Activated B cell treated with CpG ODN at 0.5 μM for 24 hours (primary cell): Measurements from ENCODE around the gene EML1. TPM values are rescaled to one million over a fixed set of nuclear protein-coding genes. Genes with fewer than 3 reads are reported as not detected.

ENCODE experiments used
- ATAC-seq: fragments of 200-7000 bp; cut with Tn5 transposase; one replicate; pipeline ENCODE4 v1.10.0; 2021; ENCODE audit warnings: low read depth, mild to moderate bottlenecking, moderate library complexity
- CTCF ChIA-PET: fragments of 350-600 bp; sonication (Branson Sonifier 250); formaldehyde crosslinking; loops from one replicate; lab custom pipeline; 2021; ENCODE audit warnings: antibody characterized with exemption; lab: Charles Lee
- POLR2A ChIA-PET: fragments of 350-600 bp; sonication (Branson Sonifier 250); formaldehyde crosslinking; loops from one replicate; lab custom pipeline; 2021; ENCODE audit warnings: antibody characterized with exemption; lab: Charles Lee
- DNase-seq: peaks from one replicate; pipeline ENCODE4 v3.0.0; 2022
- H3K27ac Mint-ChIP-seq: one replicate; pipeline ENCODE4 v1.8.0; 2020; ENCODE audit warnings: mixed read lengths
- H3K27me3 Mint-ChIP-seq: one replicate; pipeline ENCODE4 v1.8.0; 2021; ENCODE audit warnings: mixed read lengths
- H3K36me3 Mint-ChIP-seq: one replicate; pipeline ENCODE4 v1.8.0; 2021; ENCODE audit warnings: low read depth, mixed read lengths
- H3K4me1 Mint-ChIP-seq: one replicate; pipeline ENCODE4 v1.8.0; 2021; ENCODE audit warnings: mixed read lengths
- H3K4me3 Mint-ChIP-seq: one replicate; pipeline ENCODE4 v1.8.0; 2020; ENCODE audit warnings: mild to moderate bottlenecking, mixed read lengths
- H3K9me3 Mint-ChIP-seq: one replicate; pipeline ENCODE4 v1.8.0; 2020; ENCODE audit warnings: mixed read lengths
- intact Hi-C: fragments of 100-400 bp; cut with micrococcal nuclease; formaldehyde crosslinking; loops from one replicate; pipeline ENCODE4 v1.15.1; 2024
- total RNA-seq: library from RNA; stranded (reverse); gene quantifications from 2 replicates; pipeline ENCODE4 v1.2.3, GENCODE V29; 2022
- TF ChIP-seq, protein P1 (sequence below): fragments of 200-600 bp; IDR thresholded peaks from one replicate; pipeline ENCODE4 v1.8.0; 2022; ENCODE audit warnings: antibody characterized with exemption, mild to moderate bottlenecking

EML1 gene
- total RNA-seq, 1 donor from 2014 or later = not detected

DNA sequence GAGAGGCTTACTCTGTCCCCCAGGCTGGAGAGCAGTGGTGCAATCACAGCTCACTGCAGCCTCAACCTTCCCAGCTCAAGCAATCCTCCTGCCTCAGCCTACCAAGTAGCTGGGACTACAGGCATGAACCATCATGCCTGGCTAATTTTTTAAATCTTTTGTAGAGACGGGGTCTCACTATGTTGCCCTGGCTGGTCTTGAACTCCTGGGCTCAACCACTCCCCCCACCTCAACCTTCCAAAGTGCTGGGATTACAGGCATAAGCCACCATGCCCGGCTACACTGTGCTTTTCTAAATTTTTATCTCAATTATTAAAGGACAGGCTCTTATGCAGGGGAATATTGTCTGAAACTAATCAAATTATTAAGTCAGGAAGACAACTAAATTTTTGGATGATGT lies 44.6 kb downstream of the EML1 start:
- H3K27ac Mint-ChIP-seq = no peak overlapping the region
- ChIA-PET CTCF (no interaction called here), POLR2A (no interaction called here)
- ATAC-seq = no peak
- H3K4me3 Mint-ChIP-seq = no peak overlapping the region
- DNase-seq = no peak
- TF ChIP-seq, protein P1, sequence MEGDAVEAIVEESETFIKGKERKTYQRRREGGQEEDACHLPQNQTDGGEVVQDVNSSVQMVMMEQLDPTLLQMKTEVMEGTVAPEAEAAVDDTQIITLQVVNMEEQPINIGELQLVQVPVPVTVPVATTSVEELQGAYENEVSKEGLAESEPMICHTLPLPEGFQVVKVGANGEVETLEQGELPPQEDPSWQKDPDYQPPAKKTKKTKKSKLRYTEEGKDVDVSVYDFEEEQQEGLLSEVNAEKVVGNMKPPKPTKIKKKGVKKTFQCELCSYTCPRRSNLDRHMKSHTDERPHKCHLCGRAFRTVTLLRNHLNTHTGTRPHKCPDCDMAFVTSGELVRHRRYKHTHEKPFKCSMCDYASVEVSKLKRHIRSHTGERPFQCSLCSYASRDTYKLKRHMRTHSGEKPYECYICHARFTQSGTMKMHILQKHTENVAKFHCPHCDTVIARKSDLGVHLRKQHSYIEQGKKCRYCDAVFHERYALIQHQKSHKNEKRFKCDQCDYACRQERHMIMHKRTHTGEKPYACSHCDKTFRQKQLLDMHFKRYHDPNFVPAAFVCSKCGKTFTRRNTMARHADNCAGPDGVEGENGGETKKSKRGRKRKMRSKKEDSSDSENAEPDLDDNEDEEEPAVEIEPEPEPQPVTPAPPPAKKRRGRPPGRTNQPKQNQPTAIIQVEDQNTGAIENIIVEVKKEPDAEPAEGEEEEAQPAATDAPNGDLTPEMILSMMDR = no peak
- no peaks in the 10 kb centered on the region for H3K4me1 Mint-ChIP-seq
- no peaks in the 10 kb centered on the region for H3K36me3 Mint-ChIP-seq
- intact Hi-C loops = no loop called here
- H3K27me3 Mint-ChIP-seq = peaks cover 38% of the 10 kb centered on the region
- H3K9me3 Mint-ChIP-seq = no peaks in the 10 kb centered on the region

DNA sequence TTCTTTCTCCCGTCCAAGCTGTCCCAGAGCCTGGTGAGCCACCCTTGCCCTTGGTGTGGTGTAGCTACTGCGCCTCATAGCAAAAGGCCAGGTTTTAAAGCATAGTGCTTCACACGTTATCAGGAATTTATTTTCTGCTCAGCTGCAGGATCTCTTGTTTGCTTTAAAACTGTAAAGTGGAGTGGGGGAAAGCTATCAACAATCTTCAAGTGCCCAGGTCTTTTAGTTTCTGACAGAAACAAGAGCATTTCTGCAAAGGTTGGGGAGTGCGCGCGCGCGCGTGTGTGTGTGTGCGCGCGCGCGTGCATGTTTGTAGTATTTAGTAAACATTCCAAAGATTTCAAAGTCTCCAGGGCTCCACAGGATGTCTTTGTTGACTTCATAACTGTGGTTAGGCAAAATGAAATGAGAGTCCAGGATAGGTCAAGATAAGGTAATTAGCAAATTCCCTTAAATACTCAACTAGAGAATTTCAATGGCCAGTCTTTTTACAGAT lies 45.5 kb downstream of the EML1 start:
- H3K27me3 Mint-ChIP-seq = peaks cover 30% of the 10 kb centered on the region
- H3K4me1 Mint-ChIP-seq = no peaks in the 10 kb centered on the region
- no peaks in the 10 kb centered on the region for H3K9me3 Mint-ChIP-seq

DNA sequence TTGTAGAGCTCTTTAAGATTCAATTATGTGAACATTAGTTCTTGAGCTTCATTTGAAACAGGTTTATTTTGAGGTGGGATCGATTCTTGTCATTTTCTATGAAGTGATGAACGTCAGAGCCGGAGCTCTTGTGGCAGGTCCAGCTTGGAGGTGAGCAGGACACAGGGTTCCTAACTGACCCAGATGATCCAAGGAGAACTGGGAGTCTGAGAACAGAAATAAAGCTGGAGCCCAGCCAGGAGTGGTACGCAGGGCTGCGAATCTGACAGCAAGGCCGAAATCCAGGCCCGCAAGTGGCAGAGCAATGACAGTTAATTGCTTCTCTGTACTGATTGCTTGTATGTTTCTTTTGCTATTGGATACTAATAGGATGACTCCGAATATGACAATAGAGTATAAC lies 46.5 kb downstream of the EML1 start:
- CTCF ChIA-PET = no interaction called here
- H3K9me3 Mint-ChIP-seq = no peaks in the 10 kb centered on the region
- intact Hi-C loops = no loop called here

More for the DNA sequence above, 45.5 kb downstream of the EML1 start:
- H3K4me3 Mint-ChIP-seq = no peak overlapping the region
- TF ChIP-seq, protein P1 = no peak
- ATAC-seq = no peak
- CTCF ChIA-PET = no interaction called here
- intact Hi-C loops = no loop called here
- H3K36me3 Mint-ChIP-seq = no peaks in the 10 kb centered on the region
- no peak overlapping the region for H3K27ac Mint-ChIP-seq
- no peak for DNase-seq
- POLR2A ChIA-PET = no interaction called here

DNA sequence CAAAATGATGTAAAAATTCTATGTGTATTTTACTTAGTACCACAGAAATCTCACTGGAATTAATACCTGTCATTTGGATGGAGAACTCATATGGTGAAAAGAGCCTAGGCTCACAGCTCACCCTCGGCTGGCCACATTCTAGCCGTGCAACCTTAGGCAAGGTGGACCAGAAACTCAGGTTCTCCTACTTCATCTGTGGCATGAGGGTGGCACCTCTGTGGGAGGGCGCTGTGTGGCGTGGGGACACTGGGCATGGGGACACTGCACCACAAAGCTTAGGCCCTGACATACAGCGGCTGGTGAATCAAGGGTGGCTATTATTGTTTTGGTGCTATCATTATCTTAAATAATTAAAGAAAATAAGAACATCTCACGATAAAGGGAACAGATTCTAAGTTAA lies 47.1 kb downstream of the EML1 start:
- Mint-ChIP-seq H3K36me3 (no peaks in the 10 kb centered on the region), H3K4me3 (no peak overlapping the region), H3K27ac (no peak overlapping the region), H3K9me3 (no peaks in the 10 kb centered on the region), H3K27me3 (peaks cover 30% of the 10 kb centered on the region), H3K4me1 (no peaks in the 10 kb centered on the region)
- ChIA-PET POLR2A (no interaction called here), CTCF (no interaction called here)
- ATAC-seq (no peak), DNase-seq (no peak)
- TF ChIP-seq, protein P1 = no peak
- intact Hi-C loops = no loop called here

More for the DNA sequence above, 46.5 kb downstream of the EML1 start:
- DNase-seq (no peak), ATAC-seq (no peak)
- peaks cover 29% of the 10 kb centered on the region for H3K27me3 Mint-ChIP-seq
- H3K4me3 Mint-ChIP-seq = no peak overlapping the region
- H3K36me3 Mint-ChIP-seq = no peaks in the 10 kb centered on the region
- POLR2A ChIA-PET = no interaction called here
- TF ChIP-seq, protein P1 = no peak
- H3K27ac Mint-ChIP-seq = no peak overlapping the region
- no peaks in the 10 kb centered on the region for H3K4me1 Mint-ChIP-seq

DNA sequence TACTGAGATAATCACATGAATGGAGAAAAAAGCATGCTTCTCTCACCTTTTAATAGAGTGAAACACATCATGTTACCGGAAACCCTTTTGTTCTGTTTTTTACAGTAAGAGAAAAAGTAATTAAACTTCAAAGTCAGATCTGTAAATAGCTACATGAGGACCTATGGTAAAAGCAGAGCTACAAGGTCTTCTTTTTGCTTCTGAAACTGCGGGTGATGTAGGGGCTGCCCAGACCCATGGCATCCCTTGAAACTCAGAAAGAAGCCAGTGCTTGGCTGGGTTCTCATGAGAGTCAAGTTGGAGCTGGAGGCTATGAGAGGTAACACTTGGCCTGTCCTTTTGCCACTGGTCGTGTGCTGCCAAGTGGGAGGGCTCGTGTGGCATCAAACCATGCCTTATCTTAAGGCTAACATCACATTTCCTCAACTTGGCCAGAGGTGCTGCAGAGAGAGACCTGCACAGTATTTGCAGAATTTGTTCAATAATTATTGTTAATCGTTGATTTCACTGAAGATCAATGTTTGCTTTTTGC lies 47.6 kb downstream of the EML1 start:
- CTCF ChIA-PET = no interaction called here

More for the DNA sequence above, 47.6 kb downstream of the EML1 start:
- no peak for ATAC-seq
- Mint-ChIP-seq H3K36me3 (no peaks in the 10 kb centered on the region), H3K4me1 (no peaks in the 10 kb centered on the region), H3K9me3 (no peaks in the 10 kb centered on the region), H3K27me3 (peaks cover 25% of the 10 kb centered on the region), H3K27ac (no peak overlapping the region), H3K4me3 (no peak overlapping the region)
- DNase-seq = no peak
- POLR2A ChIA-PET = no interaction called here
- TF ChIP-seq, protein P1 = no peak
- intact Hi-C loops = no loop called here
